COLO668 (cell line): ENCODE measurements around the gene RPN2.

ENCODE experiments used
- DNase-seq: peaks from one replicate; lab custom pipeline; 2025; ENCODE audit not compliant: unreplicated experiment; lab: John Stamatoyannopoulos, UW

Gene RPN2

GRCh38 chr20:37209193-37209592 lies 30.1 kb downstream of the RPN2 start:
- DNase-seq = no peak

- no peak for DNase-seq
These were observed 30.7 kb downstream of the RPN2 start for GRCh38 chr20:37209661-37210314.

GRCh38 chr20:37218441-37218840 lies 39.3 kb downstream of the RPN2 start:
- DNase-seq = no peak

- no peak for DNase-seq
These were observed 39.8 kb downstream of the RPN2 start for GRCh38 chr20:37218976-37219375.

GRCh38 chr20:37219751-37220668 lies 40.9 kb downstream of the RPN2 start:
- no peak for DNase-seq

- no peak for DNase-seq
These were observed 41.6 kb downstream of the RPN2 start for GRCh38 chr20:37220731-37221130.

- DNase-seq = no peak
These were observed 43.0 kb downstream of the RPN2 start for GRCh38 chr20:37222086-37222485.

- no peak for DNase-seq
These were observed 43.9 kb downstream of the RPN2 start for GRCh38 chr20:37223053-37223452.

- no peak for DNase-seq
These were observed 46.0 kb downstream of the RPN2 start for GRCh38 chr20:37225146-37225545.

- DNase-seq = no peak
These were observed 47.8 kb downstream of the RPN2 start for GRCh38 chr20:37226889-37227288.

GRCh38 chr20:37228082-37228481 lies 49.0 kb downstream of the RPN2 start:
- DNase-seq = no peak

- no peak for DNase-seq
These were observed 49.5 kb downstream of the RPN2 start for GRCh38 chr20:37228656-37229055.

GRCh38 chr20:37229357-37229756 lies 50.2 kb downstream of the RPN2 start:
- DNase-seq = no peak

GRCh38 chr20:37230200-37230599 lies 51.1 kb downstream of the RPN2 start:
- no peak for DNase-seq

- no peak for DNase-seq
These were observed 53.0 kb downstream of the RPN2 start for GRCh38 chr20:37231947-37232630.

- no peak for DNase-seq
These were observed 54.6 kb downstream of the RPN2 start for GRCh38 chr20:37233548-37234253.

GRCh38 chr20:37234254-37234581 lies 55.1 kb downstream of the RPN2 start:
- DNase-seq = no peak

GRCh38 chr20:37235065-37235464 lies 55.9 kb downstream of the RPN2 start:
- DNase-seq = no peak

- no peak for DNase-seq
These were observed 57.3 kb downstream of the RPN2 start for GRCh38 chr20:37236462-37236861.

- no peak for DNase-seq
These were observed 58.5 kb downstream of the RPN2 start for GRCh38 chr20:37237656-37238055.

- DNase-seq = no peak
These were observed 59.3 kb downstream of the RPN2 start for GRCh38 chr20:37238426-37238825.
